PC-9 (cell line): ENCODE results near the gene SPEN. TPM values are rescaled to one million over a fixed set of nuclear protein-coding genes. Genes with fewer than 3 reads are reported as not detected.
"Not testable (repeated sequence)": the region's sequence is repeated elsewhere in the genome, so short reads cannot be mapped to it uniquely, and the experiment has no call there.

Experiments used
- BruUV-seq: library from RNA; stranded (reverse); fragments of 400-500 nt; replicated peaks from 2 replicates; lab custom pipeline; 2021; lab: Mats Ljungman, UMichigan
- CTCF ChIA-PET: fragments of 300-600 bp; sonication (Branson Sonifier 250); formaldehyde crosslinking; loops from one replicate; lab custom pipeline; 2022; ENCODE audit warnings: antibody characterized with exemption; lab: Charles Lee
- POLR2A ChIA-PET: fragments of 300-600 bp; sonication (Branson Sonifier 250); formaldehyde crosslinking; loops from one replicate; lab custom pipeline; 2022; ENCODE audit warnings: antibody characterized with exemption; ENCODE audit not compliant: unreplicated experiment; lab: Charles Lee
- DNase-seq, 2 experiments: peaks; one replicate each; pipeline versions ENCODE4 v3.0.0 to v3.0.0-alpha.2; 2015 to 2022; ENCODE audit warnings: mixed read lengths in 1 of 2
- H2AFZ ChIP-seq: fragments of 200-600 bp; sonication (generic); 2 replicates; pipeline ENCODE4 v1.8.1; 2017; ENCODE audit warnings: antibody characterized with exemption
- H3F3A ChIP-seq: fragments of 200-600 bp; sonication (generic); 2 replicates; pipeline ENCODE4 v1.8.1; 2017; ENCODE audit warnings: antibody characterized with exemption, mild to moderate bottlenecking, low read depth; ENCODE audit not compliant: insufficient read depth
- H3K27ac ChIP-seq: fragments of 200-600 bp; sonication (generic); 2 replicates; pipeline ENCODE4 v1.6.1; 2016; ENCODE audit warnings: mixed run types
- H3K27me3 ChIP-seq: fragments of 200-600 bp; sonication (generic); 2 replicates; pipeline ENCODE4 v1.6.1; 2016; ENCODE audit warnings: low read depth, mixed run types; ENCODE audit not compliant: insufficient read depth
- H3K36me3 ChIP-seq: fragments of 200-600 bp; sonication (generic); 2 replicates; pipeline ENCODE4 v1.6.1; 2016; ENCODE audit warnings: low read depth, mixed run types
- H3K4me1 ChIP-seq: fragments of 200-600 bp; sonication (generic); replicated peaks from 2 replicates; pipeline ENCODE4 v1.6.1; 2016; ENCODE audit warnings: mixed run types; ENCODE audit not compliant: insufficient read depth
- H3K4me2 ChIP-seq: fragments of 200-600 bp; sonication (generic); 2 replicates; pipeline ENCODE4 v1.6.1; 2017; ENCODE audit warnings: mixed run types
- H3K4me3 ChIP-seq: fragments of 200-600 bp; sonication (generic); 2 replicates; pipeline ENCODE4 v1.6.1; 2016; ENCODE audit warnings: mixed run types
- H3K79me2 ChIP-seq: fragments of 200-600 bp; sonication (generic); 2 replicates; pipeline ENCODE4 v1.6.1; 2017; ENCODE audit warnings: low read depth, mixed run types
- H3K9me2 ChIP-seq: fragments of 200-600 bp; sonication (generic); 2 replicates; pipeline ENCODE4 v1.8.1; 2017; ENCODE audit warnings: mild to moderate bottlenecking; ENCODE audit not compliant: insufficient read depth
- H3K9me3 ChIP-seq: fragments of 200-600 bp; sonication (generic); 2 replicates; pipeline ENCODE4 v1.8.1; 2016; ENCODE audit warnings: low read depth; ENCODE audit not compliant: insufficient read depth
- H4K20me1 ChIP-seq: fragments of 200-600 bp; sonication (generic); 2 replicates; pipeline ENCODE4 v1.8.1; 2017; ENCODE audit not compliant: insufficient read depth
- CTCF ChIP-seq: fragments of 200-600 bp; sonication (generic); conservative IDR thresholded peaks from 2 replicates; pipeline ENCODE4 v1.6.1; 2017; ENCODE audit warnings: mixed run types, antibody characterized with exemption, mild to moderate bottlenecking, moderate library complexity
- EZH2 ChIP-seq: fragments of 200-600 bp; sonication (generic); IDR thresholded peaks from 2 replicates; pipeline ENCODE4 v1.8.0; 2017; ENCODE audit warnings: antibody characterized with exemption, low read depth
- intact Hi-C: fragments of 100-400 bp; cut with micrococcal nuclease; formaldehyde crosslinking; loops from one replicate; pipeline ENCODE4 v1.10.0; 2022; ENCODE audit not compliant: unreplicated experiment
- total RNA-seq: library from RNA; stranded (reverse); gene quantifications from 2 replicates; pipeline ENCODE4 v1.2.3, GENCODE V29; 2021

SPEN gene
- total RNA-seq, 1 experiment from 2014 or later = 46.8 TPM

DNA sequence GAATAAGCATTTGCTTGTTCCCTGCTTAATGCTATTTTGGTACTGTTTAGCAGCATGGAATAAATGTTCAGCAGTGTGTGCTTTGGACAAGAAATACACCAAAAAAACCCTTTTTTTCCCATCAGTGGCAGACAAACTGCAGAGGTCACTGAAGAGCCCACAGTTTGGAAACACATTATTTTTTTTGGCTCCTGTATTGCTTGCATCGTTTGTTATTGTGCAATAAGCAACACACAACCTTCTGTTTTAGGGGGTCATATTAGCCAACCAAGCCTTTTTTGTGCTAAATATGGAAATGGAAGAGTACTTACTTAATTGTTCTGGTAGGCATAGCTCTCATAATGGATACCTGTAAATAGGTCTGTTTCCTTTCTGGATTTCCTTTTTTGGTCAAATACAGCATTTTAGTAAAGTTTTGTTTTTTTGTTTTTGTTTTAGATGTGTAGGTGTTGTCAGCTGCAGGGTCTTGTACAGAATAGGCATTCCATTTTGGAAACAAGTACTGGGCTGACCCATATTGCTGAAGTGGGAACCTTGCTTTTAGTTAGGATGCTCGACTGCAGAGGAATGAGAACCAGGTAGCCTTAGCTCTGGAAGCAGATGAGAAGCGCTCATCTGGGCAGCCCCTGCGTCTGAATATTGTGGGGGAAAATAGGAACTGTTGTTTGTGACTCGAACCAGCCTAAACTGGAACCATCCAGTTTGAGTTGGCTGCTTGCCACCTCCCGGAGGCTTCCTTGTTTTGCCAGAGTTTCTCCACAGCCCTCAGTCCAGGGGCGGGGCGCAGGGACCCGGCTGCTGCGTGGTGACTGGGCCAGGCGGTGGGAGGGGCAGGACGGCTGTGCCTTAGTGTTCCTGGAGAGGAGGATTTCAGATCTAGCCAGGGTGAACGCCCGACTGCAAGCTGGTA, 38.4 kb downstream of the SPEN start:
- Histone ChIP-seq H3K27me3 (no peaks in the 10 kb centered on the region), H3K9me3 (no peaks in the 10 kb centered on the region), H3K27ac (peak overlapping the region; percentile 86), H3K36me3 (0 out of 2 replicates have a peak, but pooled peaks cover 4% of the 10 kb centered on the region), H3K4me3 (peak overlapping the region; percentile 38; the same call in 1 of the 2 replicates), H4K20me1 (peaks cover 29% of the 10 kb centered on the region), H3K4me1 (peaks cover 23% of the 10 kb centered on the region), H3K79me2 (peaks cover 99% of the 10 kb centered on the region), H3K4me2 (peak overlapping the region; percentile 74), H2AFZ (no peak overlapping the region), H3F3A (peaks cover 16% of the 10 kb centered on the region), H3K9me2 (no peaks in the 10 kb centered on the region)
- no peak for TF ChIP-seq CTCF
- TF ChIP-seq EZH2 = no peak
- ChIA-PET CTCF (no interaction called here), POLR2A (no interaction called here)
- intact Hi-C loops = loop anchor here (5.0 kb wide), 1 partner anchor 39 kb away; the partner anchor contains the start of gene SPEN
- BruUV-seq = no TSS peak
- DNase-seq = peak; percentile 74 to 94

DNA sequence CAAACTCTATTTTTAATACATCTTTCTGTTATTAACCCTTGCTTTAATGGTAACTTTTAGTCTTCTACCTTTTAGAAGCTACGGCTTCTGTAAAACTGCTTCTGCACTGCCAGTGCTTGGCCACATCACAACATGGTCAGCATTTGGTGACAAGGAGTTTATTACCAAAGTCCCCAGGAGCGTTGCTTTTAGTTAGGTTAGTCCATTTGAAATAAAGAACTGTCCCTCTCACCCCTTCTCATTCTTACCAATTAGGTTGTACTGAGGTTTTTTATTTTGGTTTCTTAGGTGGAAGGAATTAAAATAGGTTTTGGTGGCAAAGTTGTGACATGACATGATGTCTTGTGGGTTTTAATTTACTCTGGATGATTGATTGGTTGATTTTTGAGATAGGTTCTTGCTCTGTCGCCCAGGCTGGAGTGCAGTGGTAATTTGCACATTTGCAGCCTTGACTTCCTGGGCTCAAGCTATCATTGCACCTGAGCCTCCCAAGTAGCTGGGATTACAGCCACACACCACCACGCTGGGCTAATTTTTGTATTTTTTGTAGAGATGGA, 39.2 kb downstream of the SPEN start:
- peaks cover 21% of the 10 kb centered on the region for H4K20me1 ChIP-seq
- peaks cover 23% of the 10 kb centered on the region for H3K4me1 ChIP-seq
- H3K79me2 ChIP-seq = peaks cover 99% of the 10 kb centered on the region
- H3K27me3 ChIP-seq = no peaks in the 10 kb centered on the region
- H3K4me3 ChIP-seq = peak overlapping the region; percentile 39; the same call in 1 of the 2 replicates
- no peak for DNase-seq
- peak overlapping the region; percentile 74 for H3K4me2 ChIP-seq
- peak overlapping the region; percentile 48 for H3K27ac ChIP-seq
- no peaks in the 10 kb centered on the region for H3K36me3 ChIP-seq
- no TSS peak for BruUV-seq
- peaks cover 16% of the 10 kb centered on the region for H3F3A ChIP-seq
- ChIA-PET CTCF (no interaction called here), POLR2A (no interaction called here)
- H2AFZ ChIP-seq = no peak overlapping the region
- no peaks in the 10 kb centered on the region for H3K9me2 ChIP-seq
- TF ChIP-seq EZH2 (no peak), CTCF (no peak)
- intact Hi-C loops = loop anchor here (5.0 kb wide), 1 partner anchor 39 kb away; the partner anchor contains the start of gene SPEN
- no peaks in the 10 kb centered on the region for H3K9me3 ChIP-seq

- POLR2A ChIA-PET, H3K36me3 ChIP-seq, BruUV-seq, intact Hi-C loops, H4K20me1 ChIP-seq, DNase-seq, H3K4me3 ChIP-seq, H3K27me3 ChIP-seq, H2AFZ ChIP-seq, H3K9me2 ChIP-seq, H3K9me3 ChIP-seq, H3K4me2 ChIP-seq, CTCF ChIA-PET, H3K4me1 ChIP-seq: not testable (repeated sequence)
- Histone ChIP-seq H3K27ac (peak overlapping the region; percentile 67), H3K79me2 (peaks cover 100% of the 10 kb centered on the region), H3F3A (peaks cover 16% of the 10 kb centered on the region)
Observed at GRCh38 chr1:15892857-15893599, 45.5 kb downstream of the SPEN start.
